ENCODE measurements around the gene GRB10.
"Not testable (repeated sequence)": the region's sequence is repeated elsewhere in the genome, so short reads cannot be mapped to it uniquely, and the experiment has no call there.

GRB10 gene

GRCh38 chr7:50556247-50556991, 226.3 kb downstream of the GRB10 start:
- H3K4me3 ChIP-seq (ENCODE audit: low read depth, low read length), result no peak overlapping the region
- DNase-seq (ENCODE audit: low read depth), result no peak
- TF ChIP-seq, protein P1, sequence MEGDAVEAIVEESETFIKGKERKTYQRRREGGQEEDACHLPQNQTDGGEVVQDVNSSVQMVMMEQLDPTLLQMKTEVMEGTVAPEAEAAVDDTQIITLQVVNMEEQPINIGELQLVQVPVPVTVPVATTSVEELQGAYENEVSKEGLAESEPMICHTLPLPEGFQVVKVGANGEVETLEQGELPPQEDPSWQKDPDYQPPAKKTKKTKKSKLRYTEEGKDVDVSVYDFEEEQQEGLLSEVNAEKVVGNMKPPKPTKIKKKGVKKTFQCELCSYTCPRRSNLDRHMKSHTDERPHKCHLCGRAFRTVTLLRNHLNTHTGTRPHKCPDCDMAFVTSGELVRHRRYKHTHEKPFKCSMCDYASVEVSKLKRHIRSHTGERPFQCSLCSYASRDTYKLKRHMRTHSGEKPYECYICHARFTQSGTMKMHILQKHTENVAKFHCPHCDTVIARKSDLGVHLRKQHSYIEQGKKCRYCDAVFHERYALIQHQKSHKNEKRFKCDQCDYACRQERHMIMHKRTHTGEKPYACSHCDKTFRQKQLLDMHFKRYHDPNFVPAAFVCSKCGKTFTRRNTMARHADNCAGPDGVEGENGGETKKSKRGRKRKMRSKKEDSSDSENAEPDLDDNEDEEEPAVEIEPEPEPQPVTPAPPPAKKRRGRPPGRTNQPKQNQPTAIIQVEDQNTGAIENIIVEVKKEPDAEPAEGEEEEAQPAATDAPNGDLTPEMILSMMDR (IDR thresholded peaks at IDR 0.05; ENCODE audit: low read depth, low read length, missing control alignments), result no peak

GRCh38 chr7:50555594-50556140, 227.0 kb downstream of the GRB10 start:
- TF ChIP-seq, protein P1 (IDR thresholded peaks at IDR 0.05; ENCODE audit: low read depth, low read length, missing control alignments), result no peak
- no peak for DNase-seq (ENCODE audit: low read depth)

DNA sequence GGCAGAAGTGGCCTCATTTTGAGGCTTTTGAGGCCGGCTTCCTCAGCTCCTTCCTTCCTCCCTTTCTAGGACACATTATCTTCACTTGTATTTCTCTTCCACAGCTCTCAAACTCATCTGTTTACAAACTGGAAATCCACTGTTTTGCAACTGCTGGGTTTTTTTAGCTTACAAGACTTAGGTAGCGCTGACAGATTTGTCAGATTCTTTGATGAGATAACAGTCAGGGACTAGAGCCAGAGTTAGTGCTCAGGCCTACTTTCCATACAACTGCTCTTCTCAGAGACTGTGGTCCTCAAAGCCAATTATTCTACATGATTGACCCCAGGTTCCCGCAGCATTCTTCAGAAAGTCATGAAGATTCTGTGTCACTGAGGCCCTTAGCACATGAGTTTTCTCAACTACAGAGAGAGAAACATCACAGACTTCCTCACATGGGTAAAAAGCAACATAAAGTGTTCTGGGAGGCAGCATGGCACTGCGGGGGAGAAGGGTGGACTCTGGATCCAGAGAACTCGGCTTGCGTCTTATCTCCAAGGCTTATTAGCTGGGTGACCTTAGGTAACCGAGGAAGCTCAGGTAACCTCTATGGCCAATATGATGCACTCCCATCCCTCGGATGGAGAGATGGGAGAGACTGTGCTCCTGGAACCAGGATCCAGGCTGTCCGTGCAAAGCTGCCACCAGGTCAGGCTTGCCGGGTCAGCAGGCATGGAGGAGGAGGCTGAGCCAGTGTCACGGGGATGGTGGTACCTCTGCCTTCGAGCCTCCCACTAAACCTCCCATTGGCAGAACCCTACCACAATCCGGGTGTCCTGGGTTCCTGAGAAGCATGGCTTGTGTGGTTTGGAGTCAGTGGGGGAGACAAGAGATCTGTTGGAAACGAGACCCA, 228.0 kb downstream of the GRB10 start:
- no peak overlapping the region for H3K4me3 ChIP-seq (ENCODE audit: low read depth, low read length)
- DNase-seq (ENCODE audit: low read depth), result no peak
- TF ChIP-seq, protein P1 (IDR thresholded peaks at IDR 0.05; ENCODE audit: low read depth, low read length, missing control alignments), result no peak

More at GRCh38 chr7:50555594-50556140, 227.0 kb downstream of the GRB10 start:
- no peak overlapping the region for H3K4me3 ChIP-seq (ENCODE audit: low read depth, low read length)

- DNase-seq (ENCODE audit: low read depth), result no peak
- H3K4me3 ChIP-seq (ENCODE audit: low read depth, low read length), result no peak overlapping the region
- TF ChIP-seq, protein P1 (IDR thresholded peaks at IDR 0.05; ENCODE audit: low read depth, low read length, missing control alignments), result no peak
These were observed 228.7 kb downstream of the GRB10 start for GRCh38 chr7:50553973-50554372.

DNA sequence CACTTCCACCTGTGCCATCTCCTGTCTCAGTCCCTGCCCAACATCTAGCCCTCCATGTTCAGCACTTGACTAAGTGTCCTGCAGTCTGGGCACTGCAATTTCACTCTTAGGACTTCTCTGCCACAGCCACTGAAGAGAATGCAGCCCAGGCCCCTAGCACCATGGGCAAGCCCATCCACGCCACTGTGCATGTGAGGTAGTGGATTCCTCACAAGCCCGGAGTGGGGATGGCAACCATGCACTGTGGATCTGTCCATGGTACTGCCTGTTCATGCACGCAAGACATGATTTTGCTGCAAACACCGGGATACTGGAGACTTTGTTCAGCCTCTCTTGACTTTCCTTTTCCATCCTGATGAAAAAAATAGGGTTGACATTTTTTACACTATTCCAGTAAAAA, 229.8 kb downstream of the GRB10 start:
- no peak for DNase-seq (ENCODE audit: low read depth)
- TF ChIP-seq, protein P1 (IDR thresholded peaks at IDR 0.05; ENCODE audit: low read depth, low read length, missing control alignments), result no peak
- H3K4me3 ChIP-seq (ENCODE audit: low read depth, low read length), result no peak overlapping the region

GRCh38 chr7:50552139-50552538, 230.6 kb downstream of the GRB10 start:
- H3K4me3 ChIP-seq (ENCODE audit: low read depth, low read length), result no peak overlapping the region
- TF ChIP-seq, protein P1 (IDR thresholded peaks at IDR 0.05; ENCODE audit: low read depth, low read length, missing control alignments), result no peak
- DNase-seq (ENCODE audit: low read depth), result no peak

DNA sequence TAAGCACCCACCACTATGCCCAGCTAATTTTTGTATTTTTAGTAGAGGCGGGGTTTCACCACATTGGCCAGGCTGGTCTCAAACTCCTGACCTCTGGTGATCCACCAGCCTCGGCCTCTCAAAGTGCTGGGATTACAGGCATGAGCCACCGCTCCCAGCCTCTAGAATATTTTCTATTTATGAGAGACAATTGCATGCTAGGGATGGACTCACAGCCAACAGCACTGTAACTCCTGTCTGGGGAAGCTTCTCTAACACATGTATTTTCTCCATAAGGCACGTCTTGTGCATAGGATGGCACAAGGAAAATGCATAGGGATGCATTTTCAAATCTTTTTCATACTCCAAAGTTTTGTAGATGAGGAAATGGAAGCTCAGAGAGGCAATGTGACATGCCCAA, 237.1 kb downstream of the GRB10 start:
- not testable (repeated sequence) for DNase-seq (ENCODE audit: low read depth); H3K4me3 ChIP-seq (ENCODE audit: low read depth, low read length)

Measured in GM12864 (cell line).